Kidney capillary endothelial cell (primary cell): Measurements from ENCODE around the gene CHCHD3.
"Not testable (repeated sequence)": the region's sequence is repeated elsewhere in the genome, so short reads cannot be mapped to it uniquely, and the experiment has no call there.

Experiments
- DNase-seq: peaks from one replicate; pipeline ENCODE4 v3.0.0-alpha.2; 2018; ENCODE audit warnings: low spot score

Gene CHCHD3

GRCh38 chr7:133003052-133003910, 78.6 kb downstream of the CHCHD3 start:
- no peak for DNase-seq

DNA sequence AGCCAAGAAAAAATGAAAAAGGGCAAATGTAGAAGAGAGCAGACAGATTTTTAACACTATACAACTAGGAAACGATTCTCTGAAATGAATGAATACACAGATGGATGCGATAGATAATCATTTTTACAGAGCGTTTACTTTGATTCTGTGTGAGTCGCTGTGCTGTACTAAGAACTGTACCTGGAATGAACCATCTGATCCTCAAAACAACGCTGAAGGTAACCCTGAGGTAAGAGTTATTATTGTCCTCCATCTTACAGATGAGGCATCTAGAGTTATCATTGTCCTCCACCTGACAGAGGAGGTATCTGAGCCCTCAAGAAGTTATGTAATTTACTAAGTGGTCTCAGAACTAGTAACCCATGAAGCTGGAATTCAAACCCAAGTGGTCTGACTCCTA, 80.2 kb downstream of the CHCHD3 start:
- DNase-seq, result no peak

DNA sequence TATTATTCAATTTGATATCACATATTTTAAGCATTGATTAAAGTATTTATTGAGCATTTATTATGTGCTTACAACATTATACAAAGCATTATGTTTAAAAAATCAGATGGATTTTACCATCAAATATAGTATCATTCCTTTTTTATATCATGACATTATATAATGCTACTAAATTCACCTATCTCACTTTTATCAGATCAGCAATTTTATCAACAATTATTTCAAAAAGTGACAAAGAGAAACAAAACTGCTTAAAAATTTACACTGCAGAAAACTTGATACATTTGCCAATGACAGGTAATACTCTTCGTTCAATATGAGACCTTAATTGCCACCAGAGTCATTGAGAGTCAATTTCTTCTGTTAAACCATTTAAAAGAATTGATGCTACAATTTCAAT, 82.0 kb downstream of the CHCHD3 start:
- DNase-seq, result no peak

GRCh38 chr7:132998763-132999162, 83.1 kb downstream of the CHCHD3 start:
- no peak for DNase-seq

GRCh38 chr7:132997505-132997904, 84.4 kb downstream of the CHCHD3 start:
- DNase-seq, result no peak

DNA sequence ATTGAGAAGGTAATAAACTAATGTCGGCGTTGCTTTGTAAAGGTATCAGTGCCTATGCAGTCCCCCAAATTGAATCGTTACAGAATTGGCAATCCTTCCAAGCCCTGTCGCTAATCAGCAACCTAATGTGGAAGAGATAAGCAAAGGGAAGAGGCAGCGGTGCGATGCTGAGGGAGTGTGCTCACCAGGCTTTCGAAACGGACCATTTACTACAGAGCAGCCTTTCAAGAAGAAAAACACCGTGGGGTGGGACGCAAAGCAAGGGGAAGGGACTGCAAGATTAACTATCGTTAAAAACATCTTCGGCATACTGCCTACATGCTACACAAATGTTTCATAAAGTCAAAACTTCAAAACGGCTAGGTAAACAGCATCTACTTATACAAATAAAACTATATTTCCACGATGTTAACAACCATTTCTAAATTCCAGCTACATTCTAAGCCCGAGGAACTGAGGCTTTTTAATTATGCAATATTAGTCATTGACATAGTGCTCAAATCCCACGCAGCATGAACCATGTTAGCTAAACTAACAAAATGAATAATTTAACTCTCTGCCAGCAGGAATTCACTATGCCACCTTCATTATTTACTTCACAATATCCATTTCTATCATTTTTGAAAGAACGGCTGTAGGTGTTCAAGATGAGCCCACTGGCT, 85.2 kb downstream of the CHCHD3 start:
- no peak for DNase-seq

- no peak for DNase-seq
Observed at GRCh38 chr7:132993377-132994013, 88.4 kb downstream of the CHCHD3 start.

DNA sequence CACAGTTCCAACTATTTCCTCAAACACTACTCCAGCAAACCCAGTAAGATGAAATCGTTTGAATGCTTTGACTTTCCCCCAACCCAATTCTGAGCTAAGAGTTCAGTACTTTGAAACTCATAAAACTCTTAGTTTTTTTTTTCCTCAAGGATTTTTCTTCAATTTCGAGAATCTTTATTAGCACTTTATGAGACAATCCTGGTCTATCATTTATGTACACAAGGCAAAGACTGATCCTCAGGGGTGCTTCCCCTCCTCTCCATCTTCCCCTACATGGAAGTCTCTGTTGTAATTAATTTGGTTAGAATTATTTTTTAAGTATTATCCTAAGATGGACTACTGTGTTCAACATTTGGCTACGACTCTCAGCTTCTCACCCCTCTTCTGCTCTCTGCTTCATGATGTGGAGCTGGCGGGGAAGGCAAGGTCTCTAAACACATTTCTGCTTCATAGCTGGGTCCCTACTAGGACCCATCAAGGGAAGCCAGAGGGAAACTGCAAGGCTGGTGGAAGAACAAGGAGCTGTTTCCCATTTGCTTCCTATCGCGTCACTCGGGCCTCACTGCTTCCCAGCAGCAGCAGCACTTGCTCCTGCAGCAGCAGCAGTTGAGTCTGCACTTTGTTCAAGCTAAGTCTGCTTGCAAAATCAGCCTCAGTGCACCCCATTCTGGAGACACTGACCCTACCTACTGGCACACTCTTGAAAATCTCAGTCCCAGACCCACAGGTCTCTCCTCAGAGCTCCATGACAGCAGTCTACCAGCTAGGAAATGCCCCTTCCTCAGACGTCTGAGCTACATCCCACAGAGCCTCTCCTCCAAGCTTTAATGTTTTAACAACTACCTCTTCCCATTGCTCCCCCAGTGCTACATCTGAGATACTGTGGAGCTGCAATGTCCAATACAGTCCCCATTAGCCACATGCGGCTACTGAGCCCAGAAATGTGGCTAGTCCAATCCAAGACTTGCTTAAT, 90.0 kb downstream of the CHCHD3 start:
- DNase-seq, result no peak

DNA sequence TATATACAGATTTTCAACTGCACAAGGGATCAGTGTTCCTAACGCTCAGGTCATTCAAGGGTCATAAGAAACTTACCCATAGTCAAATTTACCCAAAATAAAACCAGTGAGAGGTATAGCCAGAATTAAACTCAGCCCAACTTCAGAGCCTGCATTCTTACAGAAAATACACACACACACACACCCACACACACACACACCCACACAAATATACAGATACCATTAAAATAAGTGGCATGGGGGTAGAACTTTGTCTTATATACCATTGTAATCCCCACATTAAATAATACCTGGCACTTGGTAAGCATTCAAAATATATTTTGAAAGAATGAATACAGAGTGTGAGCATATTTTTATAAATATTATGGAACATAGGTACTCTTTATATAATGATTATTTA, 93.8 kb downstream of the CHCHD3 start:
- no peak for DNase-seq

DNA sequence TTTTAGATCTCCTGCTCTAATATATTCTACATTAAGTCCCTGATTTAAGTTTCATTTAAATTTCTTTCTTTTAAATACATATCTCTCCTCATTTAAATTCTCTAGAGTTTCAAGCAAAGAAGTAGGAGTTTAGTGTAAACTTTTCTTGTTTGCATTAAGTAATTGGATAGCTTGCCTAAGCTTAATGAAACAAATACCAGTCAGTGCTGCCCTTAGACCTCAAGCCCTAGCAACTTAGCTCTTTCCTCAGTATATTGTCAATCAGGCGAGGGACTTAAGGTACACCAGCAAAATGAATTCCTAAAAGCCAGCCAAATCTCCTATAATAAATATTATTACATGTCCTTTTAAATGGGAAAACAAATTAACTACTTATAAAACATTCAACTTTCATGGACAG, 101.5 kb downstream of the CHCHD3 start:
- no peak for DNase-seq

DNA sequence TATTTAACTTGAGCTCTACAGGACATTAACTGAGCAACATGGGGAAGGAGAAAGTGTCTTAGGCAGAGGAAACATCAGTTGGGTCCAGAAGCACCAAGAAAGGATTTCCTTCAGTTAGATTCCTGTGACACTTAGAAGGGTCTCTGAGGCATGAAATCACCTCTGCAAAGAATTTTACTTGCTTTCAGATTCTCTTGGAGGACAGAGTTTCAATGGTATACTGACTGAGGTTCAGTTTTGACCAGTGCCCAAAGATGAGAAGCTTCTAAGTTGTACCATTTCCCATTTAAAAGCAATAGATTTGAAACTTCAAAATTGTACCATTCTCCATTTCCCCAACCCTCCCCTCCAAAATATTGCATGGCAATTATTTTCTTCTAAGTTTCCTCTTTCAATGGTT, 102.4 kb downstream of the CHCHD3 start:
- DNase-seq, result no peak

GRCh38 chr7:132977234-132977633, 104.7 kb downstream of the CHCHD3 start:
- no peak for DNase-seq

DNA sequence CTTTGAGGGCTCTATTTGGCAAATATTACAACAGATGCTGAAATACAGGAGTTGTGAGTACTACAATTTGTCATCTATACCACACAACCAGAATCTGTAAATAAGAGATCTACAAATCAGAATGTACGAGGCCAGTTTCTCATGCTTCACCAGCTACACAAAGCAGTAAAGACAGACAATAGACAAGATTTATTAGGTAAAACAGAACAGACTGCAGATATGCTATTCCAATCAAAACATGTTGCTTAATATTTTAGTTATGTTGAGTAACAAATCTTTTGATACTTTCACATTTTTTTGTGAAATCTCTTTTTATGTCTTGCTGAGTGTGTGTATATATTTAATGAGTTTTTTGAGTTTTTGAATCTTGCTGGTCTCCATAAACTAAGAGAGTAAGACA, 109.1 kb downstream of the CHCHD3 start:
- no peak for DNase-seq

- DNase-seq, result no peak
Observed at GRCh38 chr7:132970257-132970656, 111.6 kb downstream of the CHCHD3 start.

DNA sequence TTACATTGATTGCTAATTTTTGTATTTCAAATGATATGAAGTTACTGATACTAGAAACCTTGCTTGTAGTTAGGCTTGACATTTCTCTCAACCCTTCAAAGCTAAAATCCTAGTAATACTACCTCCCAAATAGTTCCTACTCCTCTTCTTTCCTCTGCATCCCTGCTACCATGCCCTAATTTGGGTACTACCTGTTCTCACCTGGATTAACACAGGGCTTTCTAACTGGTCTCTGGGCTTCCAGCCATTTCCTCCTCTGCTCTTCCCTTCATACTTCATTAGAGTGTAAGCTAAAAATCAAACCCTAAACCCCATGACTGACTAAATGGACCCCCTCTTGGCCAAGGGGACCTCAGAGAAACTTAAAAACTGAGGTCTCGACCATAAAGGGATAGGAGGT, 112.4 kb downstream of the CHCHD3 start:
- DNase-seq, result no peak

DNA sequence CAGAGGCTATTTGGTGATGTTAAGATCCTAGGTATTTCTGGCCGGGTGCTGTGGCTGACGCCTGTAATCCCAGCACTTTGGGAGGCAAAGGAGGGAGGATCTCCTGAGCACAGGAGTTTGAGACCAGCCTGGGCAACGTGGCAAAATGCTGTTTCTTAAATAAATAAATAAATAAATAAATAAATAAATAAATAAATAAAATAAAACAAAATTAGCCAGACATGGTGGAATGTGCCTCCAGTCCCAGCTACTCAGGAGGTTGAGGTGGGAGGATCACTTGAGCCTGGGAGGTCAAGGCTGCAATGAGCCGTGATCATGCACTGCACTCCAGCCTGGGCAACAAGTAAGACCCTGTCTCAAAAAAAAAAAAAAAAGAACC, 114.4 kb downstream of the CHCHD3 start:
- not testable (repeated sequence) for DNase-seq

GRCh38 chr7:132966754-132967469, 115.0 kb downstream of the CHCHD3 start:
- DNase-seq, result no peak

- DNase-seq, result no peak
Observed at GRCh38 chr7:132965951-132966350, 115.9 kb downstream of the CHCHD3 start.

DNA sequence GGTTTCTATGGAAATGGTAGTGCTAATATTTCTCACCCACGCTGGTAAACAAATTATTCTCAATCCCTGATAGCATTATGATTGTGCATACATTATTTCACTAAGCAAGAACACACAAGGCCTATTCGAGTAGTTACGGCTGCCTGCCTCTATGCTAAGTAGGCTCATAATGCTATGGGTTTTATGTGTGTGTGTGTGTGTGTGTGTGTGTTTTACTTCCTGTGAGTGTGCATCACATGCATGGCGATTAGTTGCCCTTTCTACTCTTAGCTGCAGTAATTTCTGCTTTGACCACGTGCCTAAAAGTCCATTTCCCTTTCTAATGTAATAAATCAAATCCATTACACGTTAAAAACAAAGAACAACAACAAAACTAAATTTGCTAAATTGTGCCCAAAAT, 117.0 kb downstream of the CHCHD3 start:
- DNase-seq, result peak; percentile 1

DNA sequence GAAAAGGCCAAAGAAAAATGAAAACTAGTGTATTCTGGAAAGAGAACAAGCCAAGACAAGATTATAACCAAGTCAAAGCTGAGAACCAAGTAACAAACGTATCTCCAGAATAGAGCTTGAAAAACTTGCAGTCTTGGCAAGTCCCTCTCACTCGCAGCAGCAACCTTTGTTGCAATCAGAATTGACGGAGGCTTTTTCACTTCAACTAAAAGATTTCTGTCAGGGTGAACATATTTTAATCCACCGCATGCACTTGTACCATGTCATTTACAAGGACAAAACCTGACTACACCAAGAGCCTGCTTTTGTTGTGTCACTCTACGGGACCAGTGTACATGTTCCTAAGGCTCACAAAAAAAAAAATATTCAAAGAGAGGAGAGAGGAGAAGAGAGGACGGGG, 122.0 kb downstream of the CHCHD3 start:
- DNase-seq, result no peak

GRCh38 chr7:132956556-132956955, 125.3 kb downstream of the CHCHD3 start:
- DNase-seq, result no peak
